Umbilical cord (tissue), 2 donors: ENCODE measurements around the gene KLKB1. TPM values are rescaled to one million over a fixed set of nuclear protein-coding genes. Genes with fewer than 3 reads are reported as not detected.
"Not testable (repeated sequence)": the region's sequence is repeated elsewhere in the genome, so short reads cannot be mapped to it uniquely, and the experiment has no call there.

Experiments
- DNase-seq: peaks from one replicate; pipeline ENCODE4 v3.0.0-alpha.2; 2015; ENCODE audit warnings: low spot score
- total RNA-seq: library from RNA; depleted of rRNA; stranded (reverse); fragments of >200 nt; gene quantifications from one replicate; pipeline ENCODE4 v1.2.3, GENCODE V29; 2014; ENCODE audit warnings: low replicate concordance; ENCODE audit not compliant: insufficient read depth

Gene KLKB1
- total RNA-seq, 1 donor from 2014 or later: not detected

DNA sequence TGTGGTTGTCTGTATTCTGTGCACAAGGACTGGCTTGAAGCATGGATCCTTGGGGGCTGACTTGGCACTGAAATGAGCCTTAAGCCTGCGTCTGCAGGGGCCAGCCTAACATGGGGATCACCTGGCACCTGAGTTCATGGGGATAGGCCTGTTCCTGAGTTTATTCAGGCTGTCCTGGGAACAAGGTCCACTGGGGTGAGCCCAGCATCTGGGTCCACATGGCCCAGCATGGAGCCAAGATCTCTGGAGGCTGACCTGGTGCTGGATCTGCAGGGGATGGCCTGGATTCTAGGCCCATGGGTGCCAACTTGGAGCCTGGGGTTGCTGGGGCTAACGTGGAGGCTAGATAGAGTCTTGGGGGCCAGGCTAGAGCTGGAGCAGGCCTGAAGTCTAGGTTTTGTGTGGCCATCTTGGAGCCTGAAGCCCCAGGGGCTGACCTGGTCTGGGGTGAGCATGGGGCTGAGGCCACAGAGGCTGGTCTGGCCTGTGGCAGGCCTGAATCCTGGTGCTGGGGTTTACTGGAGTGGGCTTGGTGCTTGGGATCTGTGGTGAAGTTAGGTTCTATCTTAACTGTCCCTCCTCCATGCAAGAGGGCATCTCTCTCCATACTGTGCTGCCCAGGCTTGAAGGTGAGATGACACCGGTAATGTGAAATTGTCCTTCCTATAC lies 652 bp upstream of the KLKB1 start:
- DNase-seq: no peak

DNA sequence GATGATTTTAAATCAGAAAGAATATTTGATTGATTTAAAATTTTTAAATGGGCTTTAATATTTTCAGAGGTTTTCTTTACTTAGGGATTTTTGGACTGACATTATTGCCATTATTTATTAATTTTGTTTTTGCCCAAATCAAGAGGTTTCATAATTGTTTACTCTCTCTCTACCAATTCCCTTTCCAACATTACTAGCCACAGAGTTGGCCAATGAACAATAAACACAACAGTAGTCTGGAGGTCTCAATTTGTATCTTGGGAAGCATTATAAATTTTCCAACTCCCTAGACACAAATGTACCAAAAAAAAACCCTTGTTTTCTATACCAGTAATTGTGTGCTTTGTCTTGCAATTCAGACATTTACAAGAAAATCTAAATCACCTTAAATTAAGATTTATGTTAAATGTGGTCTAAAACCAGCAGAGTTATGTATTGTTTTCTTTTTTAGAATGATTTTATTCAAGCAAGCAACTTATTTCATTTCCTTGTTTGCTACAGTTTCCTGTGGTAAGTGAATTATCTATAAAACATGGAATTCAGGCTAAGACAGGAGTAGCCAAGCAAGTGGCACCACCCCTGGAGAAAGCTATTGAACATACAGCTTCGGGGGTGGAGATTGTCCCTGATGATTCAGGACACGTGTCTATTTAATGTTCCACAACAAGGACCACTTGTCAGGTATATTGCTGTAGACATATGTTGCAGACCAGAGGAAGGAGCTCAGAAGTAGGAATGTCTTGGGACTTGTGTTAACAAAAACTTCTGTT lies 622 bp downstream of the KLKB1 start:
- no peak for DNase-seq

DNA sequence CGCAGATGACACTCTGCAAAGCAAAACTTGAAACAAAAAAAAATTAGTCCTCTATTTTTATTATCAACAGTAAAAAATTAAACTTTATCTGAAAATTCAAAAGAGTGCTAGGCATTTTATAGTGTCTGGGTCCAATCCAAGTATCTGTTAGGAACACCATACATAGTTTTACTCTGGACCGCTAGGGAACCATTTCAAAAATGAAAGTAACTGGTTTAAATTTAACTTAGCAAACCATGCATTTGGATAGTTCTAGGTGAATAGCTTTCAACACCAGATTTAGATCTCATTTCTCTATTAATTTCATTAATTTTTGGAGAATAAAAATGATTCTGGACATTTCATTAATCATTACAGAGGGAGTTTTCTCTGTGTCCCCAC lies 1.2 kb downstream of the KLKB1 start:
- no peak for DNase-seq

DNA sequence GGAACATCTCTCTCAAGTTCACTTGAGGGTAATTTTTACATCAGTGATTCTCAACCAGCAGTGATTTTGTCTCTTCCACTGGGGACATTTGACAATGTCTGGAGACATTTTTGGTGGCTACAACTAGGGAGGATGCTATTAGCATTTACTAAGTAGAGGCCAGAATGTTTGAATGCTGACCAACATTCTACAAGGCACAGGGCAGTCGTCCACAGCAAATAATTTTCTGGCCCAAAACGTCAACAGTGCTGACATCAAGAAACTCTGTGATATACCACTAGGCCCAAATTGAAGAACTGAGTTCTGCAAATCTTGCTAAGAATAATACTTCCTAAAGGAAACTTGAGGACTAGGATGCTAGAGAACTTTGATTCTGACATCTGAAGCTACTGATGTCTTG lies 7.1 kb downstream of the KLKB1 start:
- DNase-seq: no peak

DNA sequence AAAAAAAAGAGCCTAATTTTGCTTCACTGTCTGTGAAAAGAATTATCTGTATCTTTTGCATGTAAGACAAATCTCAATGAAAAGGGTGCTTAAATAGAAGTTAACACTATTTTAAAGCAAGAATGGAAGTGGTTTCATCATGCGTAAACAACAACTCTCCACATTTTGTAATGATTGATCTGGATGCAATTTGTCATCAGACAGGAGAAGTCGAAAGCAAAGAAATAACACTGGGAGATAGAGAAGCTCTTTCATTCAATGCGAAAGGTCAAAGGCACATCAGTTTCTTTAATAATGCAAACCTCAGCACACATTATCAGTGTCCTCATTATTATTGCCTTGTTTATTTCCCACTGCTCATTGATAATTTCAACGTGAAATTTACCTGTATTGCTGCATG lies 8.8 kb downstream of the KLKB1 start:
- no peak for DNase-seq

DNA sequence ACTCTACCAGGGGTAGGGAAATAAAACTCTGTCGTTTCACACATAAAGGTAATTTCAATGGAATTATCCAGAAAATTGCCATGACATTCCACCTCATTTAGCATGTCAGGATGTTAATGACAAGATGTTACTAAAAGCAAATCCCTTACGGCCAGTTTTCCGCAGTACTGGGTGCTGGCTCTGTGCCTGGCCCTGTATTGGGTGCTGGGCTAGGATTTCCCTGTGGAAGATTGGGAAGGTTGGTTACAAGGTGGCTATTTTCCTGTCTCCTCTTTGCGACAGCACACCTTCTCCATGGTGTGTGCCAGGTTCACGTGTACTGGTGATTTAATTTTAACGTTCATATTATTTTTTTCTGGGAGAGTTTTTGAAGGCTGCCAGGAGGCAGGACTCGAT lies 13.1 kb downstream of the KLKB1 start:
- no peak for DNase-seq

DNA sequence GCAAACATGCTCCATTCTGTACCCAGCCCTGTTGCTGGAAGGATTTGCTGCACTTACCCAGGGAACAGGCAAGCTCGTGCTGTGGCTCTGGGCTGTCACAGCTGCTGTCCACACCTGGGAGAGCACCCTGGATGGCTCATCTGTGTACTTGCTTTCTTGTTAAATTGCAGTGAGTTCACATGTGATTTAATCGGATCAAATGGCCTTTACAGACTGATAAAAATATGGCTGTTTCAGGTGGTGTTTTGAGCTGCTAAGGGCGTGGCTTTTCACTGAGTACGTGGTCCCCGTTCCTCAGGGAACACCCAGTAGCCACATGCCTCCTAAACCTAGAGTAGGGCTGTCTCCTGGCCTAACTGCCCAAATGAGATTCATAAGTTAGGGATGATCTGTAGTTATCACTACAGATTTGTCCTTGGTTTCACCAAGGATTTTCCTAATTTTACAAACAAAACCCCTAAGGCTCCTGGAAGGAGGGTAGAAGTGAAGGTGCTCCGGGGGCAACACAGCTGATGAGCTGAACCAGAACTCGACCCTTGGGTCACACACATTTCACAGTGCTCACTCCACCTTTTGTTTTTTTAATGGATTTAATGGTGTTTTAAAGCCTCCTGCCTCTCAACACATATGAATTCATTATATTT lies 13.7 kb downstream of the KLKB1 start:
- DNase-seq: no peak

DNA sequence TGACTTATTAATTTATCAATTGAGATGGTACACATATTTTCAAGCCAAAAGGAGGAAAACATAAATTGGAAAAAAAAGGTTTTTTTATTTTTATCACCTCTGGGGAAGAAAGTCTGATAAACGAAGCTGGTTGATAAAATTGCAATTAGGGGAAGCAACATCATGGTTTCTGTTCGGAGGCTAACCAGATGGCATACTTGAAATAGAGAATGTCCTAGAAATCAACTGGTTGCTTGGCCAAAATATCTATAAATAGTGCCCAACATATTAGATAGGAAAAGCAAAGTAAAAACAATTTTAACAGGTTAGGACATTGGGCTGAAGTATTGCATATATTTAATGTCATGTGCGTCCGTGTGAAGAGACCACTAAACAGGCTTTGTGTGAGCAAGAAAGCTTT lies 14.3 kb downstream of the KLKB1 start:
- DNase-seq: no peak

DNA sequence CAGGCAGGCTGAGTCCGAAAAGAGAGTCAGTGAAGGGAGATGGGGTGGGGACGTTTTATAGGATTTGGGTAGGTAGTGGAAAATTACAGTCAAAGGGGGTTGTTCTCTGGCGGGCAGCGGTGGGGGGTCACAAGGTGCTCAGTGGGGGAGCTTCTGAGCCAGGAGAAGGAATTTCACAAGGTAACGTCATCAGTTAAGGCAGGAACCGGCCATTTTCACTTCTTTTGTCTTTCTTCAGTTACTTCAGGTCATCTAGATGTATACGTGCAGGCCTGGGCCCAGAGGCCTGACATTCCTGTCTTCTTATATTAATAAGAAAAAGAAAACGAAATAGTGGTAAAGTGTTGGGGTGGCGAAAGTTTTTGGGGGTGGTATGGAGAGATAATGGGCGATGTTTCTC lies 14.7 kb downstream of the KLKB1 start:
- not testable (repeated sequence) for DNase-seq

DNA sequence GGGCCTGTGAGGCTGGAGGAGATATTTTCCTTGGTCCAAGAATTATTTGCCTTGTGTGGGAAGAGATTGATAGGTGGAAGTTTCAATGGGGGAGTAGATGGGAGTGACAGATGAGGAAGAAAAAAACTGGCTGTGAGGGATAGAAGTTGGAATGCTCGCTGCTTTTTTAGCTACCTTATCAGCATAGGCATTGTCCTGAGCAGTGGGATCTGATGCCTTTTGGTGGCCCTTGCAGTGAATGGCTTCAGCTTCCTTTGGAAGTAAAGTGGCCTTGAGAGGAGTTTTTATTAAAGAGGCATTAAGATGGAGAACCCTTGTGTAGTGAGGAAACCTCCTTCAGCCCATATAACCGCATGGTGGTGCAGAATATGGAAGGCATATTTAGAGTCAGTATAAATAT lies 16.0 kb downstream of the KLKB1 start:
- no peak for DNase-seq

DNA sequence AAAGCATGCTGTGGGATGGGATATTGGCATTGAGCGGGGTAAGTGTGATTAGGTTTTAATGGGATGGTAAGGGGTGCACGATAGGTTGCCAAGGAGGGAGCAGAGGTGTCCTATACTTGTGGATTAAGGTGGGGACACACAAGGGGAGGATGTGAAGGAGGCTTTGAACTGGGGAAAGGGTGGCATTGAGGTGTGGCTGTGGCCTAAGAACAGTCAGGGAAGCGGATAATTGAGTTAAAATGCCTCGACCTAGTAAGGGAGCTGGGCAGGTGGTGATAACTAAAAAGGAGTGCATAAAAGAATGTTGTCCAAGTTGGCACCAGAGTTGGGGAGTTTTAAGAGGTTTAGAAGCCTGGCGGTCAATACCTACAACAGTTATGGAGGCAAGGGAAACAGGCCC lies 17.5 kb downstream of the KLKB1 start:
- no peak for DNase-seq

DNA sequence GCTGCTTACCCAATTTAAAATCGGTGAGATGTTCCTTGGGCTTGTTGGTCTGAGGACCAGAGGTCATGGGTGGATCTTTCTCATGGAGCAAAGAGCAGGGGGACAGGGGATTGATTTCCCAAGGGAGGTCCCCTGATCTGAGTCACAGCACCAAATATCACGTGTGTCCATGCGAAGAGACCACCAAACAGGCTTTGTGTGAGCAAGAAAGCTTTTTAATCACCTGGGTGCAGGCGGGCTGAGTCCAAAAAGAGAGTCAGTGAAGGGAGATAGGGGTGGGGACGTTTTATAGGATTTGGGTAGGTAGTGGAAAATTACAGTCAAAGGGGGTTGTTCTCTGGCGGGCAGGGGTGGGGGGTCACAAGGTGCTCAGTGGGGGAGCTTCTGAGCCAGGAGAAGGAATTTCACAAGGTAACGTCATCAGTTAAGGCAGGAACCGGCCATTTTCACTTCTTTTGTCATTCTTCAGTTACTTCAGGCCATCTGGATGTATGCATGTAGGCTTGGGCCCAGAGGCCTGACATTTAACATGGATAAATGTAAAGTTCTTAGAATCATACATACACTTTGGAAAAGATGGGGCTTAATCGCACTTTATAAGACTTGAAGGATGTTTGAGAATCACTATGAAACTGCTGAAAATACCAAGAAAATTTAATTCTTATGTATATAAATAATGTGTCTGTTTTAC lies 19.9 kb downstream of the KLKB1 start:
- not testable (repeated sequence) for DNase-seq

DNA sequence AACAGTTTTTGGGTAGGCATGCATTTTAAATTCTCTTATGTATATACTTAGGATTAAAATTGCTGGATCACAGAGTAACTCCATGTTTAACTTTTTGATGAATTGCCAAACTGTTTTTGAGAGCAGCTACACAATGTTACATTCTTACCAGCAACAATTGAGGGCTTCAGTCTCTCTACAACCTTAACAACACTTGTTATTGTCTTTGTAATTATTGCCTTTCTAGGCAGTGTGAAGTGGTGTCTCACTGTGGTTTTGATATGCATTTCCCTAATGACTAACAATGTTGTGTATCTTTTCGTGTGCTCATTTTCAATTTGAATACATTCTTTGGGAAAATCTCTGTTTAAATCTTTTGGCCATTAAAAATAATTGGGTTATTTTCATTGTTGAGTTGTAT lies 21.3 kb downstream of the KLKB1 start:
- DNase-seq: no peak

DNA sequence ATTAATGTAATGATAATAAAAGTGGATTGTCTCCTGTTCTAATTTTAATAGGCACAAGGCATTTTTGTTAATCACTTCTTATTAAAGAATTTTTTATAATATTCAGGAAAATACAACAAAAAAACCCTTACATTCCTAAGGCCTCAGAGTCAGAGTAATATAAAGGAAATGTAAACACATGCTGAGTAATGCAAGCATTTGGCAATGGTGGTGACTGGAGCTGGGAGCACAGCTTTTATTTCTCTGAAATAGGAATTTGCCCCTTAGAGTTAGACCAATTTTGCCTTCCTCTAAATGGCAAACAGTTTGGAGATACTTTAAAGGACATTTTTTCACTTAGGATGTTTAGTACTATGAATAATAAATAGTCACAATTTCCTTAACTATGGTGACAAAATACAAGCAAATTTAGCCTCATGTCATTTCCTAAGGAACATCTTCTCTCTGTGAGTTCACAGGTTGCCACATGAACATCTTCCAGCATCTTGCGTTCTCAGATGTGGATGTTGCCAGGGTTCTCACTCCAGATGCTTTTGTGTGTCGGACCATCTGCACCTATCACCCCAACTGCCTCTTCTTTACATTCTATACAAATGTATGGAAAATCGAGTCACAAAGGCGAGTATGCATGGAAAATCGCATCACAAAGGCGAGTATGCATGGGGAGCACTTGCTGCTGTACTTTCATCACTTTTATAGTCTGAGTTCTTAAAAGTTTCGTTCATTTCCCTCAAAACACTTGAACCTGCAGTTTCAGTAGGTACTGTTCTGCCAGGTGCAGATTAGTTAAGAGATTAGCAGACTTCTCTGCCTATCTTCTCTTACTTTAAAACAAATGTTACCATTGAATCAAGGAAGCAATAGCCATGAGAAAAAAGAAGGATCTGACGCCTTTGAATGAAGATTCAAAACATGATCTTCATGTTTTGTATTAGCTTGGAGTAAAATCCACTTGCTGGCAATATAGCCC lies 22.8 kb downstream of the KLKB1 start:
- DNase-seq: no peak

DNA sequence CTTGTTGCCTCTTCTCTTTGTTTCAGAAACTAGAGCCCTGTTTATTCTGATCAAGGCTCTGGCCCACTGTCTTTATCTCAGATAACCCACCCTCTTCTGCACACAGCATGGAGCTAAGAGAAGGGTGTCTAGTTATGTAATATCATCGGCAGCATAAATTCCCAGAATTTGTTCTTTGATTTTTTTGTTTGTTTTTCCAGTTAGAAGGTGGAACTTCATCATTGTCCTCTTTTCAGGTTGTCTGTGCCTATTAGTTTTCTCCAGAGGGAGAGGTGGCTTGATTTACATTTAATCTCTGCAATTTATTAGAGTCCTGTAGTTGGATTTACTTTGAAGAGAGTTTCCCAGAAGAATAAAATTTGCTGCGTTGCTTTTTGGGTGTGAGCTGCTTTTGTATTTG lies 23.5 kb downstream of the KLKB1 start:
- DNase-seq: no peak

DNA sequence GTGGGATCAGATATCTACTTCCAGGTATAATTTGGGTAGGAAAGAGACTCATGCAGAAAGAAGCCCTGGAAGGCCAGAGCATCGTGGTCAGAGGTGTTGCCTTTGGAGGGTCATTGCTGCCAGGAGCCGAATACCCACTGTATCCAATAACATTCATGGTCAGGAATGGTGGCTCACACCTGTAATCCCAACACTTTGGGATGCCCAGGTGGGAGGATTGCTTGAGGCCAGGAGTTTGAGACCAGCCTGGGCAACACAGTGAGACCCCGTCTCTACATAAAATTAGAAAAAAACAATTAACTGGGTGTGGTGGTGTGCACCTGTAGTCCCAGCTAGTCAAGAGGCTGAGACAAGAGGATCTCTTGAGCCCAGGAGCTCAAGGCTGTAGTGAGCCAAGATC lies 27.8 kb downstream of the KLKB1 start:
- DNase-seq: no peak

DNA sequence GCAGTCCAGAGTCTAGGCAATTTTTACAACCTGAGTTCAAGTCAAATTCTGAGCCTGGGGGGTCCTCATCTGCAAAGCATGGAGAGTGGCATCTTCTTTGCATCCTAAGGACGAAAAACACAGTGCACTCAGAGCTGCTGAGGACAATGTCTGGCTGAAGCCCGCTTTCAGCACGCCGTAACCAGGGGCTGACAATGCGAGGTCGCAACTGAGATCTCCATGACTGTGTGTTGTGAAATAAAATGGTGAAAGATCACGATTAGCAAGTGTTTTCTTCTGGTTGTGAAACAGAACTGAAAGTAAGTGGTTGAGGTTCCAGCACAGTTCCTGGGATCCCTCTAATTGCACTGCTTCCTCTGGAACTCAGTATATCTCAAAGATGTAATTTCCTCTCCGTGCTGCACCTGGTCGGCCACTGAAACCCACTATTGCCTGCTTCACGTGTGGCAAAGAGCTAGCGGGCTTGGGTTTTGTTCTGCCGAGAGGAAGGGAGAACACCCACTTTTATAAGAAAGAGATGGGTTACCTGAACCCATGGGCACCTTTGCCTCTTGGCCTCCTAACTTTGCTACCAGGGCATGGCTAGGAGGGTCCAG lies 31.0 kb downstream of the KLKB1 start:
- no peak for DNase-seq

DNA sequence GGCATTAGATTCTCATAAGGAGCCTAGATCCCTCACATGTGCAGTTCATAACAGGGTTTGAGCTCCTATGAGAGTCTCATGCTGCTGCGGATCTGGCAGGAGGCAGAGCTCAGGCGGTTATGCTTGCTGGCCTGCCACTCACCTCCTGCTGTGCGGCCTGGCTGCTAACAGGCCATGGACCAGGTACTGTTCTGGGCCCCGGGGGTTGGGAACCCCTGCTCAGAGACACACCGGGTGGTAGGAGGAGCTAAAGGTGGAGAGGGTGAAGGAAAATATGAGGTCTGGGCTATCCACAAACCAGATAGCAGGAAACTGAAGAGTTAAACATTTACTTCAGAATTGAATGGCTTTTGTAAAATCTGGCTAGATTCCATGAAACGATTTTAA lies 32.8 kb downstream of the KLKB1 start:
- no peak for DNase-seq

DNA sequence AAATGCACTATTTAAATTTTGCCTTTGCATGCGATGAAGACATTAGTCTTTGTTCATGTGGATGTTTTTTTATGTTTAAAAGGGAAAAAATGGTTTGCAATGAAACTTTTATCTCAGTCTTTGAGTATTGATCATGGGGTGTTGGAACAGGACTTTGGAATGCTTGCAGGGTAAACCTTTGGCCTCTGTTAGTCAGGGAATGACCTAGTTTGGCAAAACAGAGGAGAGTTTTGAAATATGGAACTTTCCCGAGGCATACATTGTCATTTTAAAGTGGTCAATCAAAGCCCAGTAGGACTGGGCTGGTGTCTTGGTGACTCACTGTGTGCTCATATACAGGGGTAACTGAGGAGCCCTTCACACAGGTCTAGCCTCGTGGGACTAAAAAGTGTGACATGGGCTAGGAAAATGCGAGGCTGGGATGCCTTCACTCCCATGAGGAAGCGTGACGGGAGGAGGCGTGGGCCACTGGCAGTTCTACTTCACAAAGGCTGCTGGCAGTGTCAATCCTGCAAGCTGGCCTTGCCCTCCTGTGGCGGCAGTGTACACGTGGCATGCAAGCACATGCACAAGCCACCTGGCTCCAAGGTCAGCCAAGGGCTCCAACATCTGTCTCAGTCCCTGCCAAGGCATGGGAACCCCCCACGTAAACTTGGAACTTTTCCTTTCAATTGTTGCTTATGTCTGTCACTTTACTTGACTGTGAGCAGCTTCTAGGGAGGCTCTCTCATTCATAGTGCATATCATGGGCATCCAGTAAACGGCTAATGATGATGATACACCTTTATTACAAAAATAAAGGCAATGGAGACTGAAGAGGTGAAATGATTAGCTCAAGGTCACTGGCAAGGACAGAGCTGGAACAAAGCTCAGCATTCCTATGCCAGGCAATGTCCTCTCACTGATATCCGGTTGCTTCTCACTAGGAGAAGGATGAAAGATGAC lies 33.5 kb downstream of the KLKB1 start:
- DNase-seq: no peak

DNA sequence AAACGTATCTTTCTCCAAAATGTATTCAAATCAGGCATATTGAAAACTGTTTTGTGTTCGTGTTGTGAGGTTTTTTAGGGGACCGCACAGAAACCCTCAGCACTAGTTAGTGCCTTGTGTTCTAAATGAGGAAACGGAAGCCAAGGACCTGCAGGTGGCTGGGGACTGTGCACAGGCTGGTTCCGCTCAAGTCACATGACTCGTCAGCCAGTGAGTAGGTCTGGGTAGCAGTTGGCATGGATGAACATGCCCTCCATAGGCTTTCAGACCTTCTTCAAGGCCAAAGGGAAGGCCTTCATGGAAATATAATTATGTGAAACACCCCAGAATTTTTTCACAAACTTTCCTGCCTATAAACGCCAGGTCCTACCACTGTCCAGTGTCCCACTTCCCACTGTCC lies 37.4 kb downstream of the KLKB1 start:
- no peak for DNase-seq
